ENCODE measurements around the gene RPRD2.

DNA sequence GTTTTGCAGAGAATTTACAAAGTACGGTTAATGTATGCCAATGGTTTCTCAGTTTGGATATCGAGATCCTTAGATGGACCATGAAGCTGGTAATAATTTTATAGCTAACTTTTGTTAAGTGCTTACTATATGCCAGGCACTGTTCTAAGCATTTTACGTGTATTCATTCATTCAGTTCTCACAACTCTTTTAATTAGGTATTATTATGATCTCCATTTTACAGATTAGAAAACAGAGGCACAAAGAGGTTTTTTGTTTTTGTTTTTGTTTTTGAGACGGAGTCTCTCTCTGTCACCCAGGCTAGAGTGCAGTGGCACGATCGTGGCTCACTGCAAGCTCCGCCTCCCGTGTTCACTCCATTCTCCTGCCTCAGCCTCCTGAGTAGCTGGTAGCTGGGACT is 7.2 kb downstream of the RPRD2 start:
- TF ChIP-seq, protein P1, sequence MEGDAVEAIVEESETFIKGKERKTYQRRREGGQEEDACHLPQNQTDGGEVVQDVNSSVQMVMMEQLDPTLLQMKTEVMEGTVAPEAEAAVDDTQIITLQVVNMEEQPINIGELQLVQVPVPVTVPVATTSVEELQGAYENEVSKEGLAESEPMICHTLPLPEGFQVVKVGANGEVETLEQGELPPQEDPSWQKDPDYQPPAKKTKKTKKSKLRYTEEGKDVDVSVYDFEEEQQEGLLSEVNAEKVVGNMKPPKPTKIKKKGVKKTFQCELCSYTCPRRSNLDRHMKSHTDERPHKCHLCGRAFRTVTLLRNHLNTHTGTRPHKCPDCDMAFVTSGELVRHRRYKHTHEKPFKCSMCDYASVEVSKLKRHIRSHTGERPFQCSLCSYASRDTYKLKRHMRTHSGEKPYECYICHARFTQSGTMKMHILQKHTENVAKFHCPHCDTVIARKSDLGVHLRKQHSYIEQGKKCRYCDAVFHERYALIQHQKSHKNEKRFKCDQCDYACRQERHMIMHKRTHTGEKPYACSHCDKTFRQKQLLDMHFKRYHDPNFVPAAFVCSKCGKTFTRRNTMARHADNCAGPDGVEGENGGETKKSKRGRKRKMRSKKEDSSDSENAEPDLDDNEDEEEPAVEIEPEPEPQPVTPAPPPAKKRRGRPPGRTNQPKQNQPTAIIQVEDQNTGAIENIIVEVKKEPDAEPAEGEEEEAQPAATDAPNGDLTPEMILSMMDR (IDR thresholded peaks at IDR 0.05) = no peak
- no peak for TF ChIP-seq POLR2A (IDR thresholded peaks at IDR 0.05)
